H1 (cell line): ENCODE results near the gene PDRG1. TPM values are rescaled to one million over a fixed set of nuclear protein-coding genes. Genes with fewer than 3 reads are reported as not detected.

Experiments
- CTCF ChIA-PET: fragments of 300-600 bp; sonication (Branson Sonifier 250); formaldehyde crosslinking; loops from one replicate; lab custom pipeline; 2021; ENCODE audit not compliant: partially characterized antibody; lab: Charles Lee
- POLR2A ChIA-PET: fragments of 300-600 bp; sonication (Branson Sonifier 250); formaldehyde crosslinking; loops from one replicate; lab custom pipeline; 2021; ENCODE audit warnings: inconsistent platforms; ENCODE audit not compliant: partially characterized antibody; lab: Charles Lee
- DNase-seq, 2 experiments: peaks; one replicate each; pipeline versions ENCODE4 v3.0.0 to v3.0.0-alpha.2; 2010 to 2022; ENCODE audit warnings: low spot score in 2 of 2, low read depth in 1 of 2, mixed read lengths in 1 of 2
- FAIRE-seq: peaks from 2 replicates; lab custom pipeline; 2011; peaks lifted over from hg19 to GRCh38; lab: Jason Lieb, UNC
- H2AFZ ChIP-seq: 2 replicates; pipeline ENCODE4 v1.8.1; 2012; ENCODE audit warnings: low read length, inconsistent platforms
- H2AK5ac ChIP-seq: 2 replicates; pipeline ENCODE4 v1.6.1; 2013; ENCODE audit warnings: low read depth, low read length
- H2BK120ac ChIP-seq: replicated peaks from 2 replicates; pipeline ENCODE3; 2013; ENCODE audit warnings: low read depth, low read length, inconsistent platforms
- H2BK12ac ChIP-seq: 2 replicates; pipeline ENCODE4 v1.6.1; 2013; ENCODE audit warnings: low read depth, low read length
- H2BK15ac ChIP-seq: 2 replicates; pipeline ENCODE4 v1.6.1; 2013; ENCODE audit warnings: low read length
- H2BK20ac ChIP-seq: 2 replicates; pipeline ENCODE4 v1.6.1; 2013; ENCODE audit warnings: low read length
- H2BK5ac ChIP-seq: 2 replicates; pipeline ENCODE4 v1.6.1; 2013; ENCODE audit warnings: low read depth, low read length
- H3K14ac ChIP-seq: 2 replicates; pipeline ENCODE4 v1.6.1; 2013; ENCODE audit warnings: inconsistent platforms; ENCODE audit not compliant: insufficient read length
- H3K18ac ChIP-seq: 2 replicates; pipeline ENCODE4 v1.6.1; 2013; ENCODE audit warnings: low read length; ENCODE audit errors: extremely low read depth
- H3K23ac ChIP-seq: 2 replicates; pipeline ENCODE4 v1.6.1; 2013; ENCODE audit warnings: inconsistent platforms; ENCODE audit not compliant: insufficient read length
- H3K23me2 ChIP-seq: 2 replicates; pipeline ENCODE4 v1.6.1; 2013; ENCODE audit warnings: low read depth, low read length
- H3K27ac ChIP-seq: 2 replicates; pipeline ENCODE4 v1.6.1; 2011; ENCODE audit warnings: low read depth, low read length, inconsistent platforms
- H3K27me3 ChIP-seq, 4 experiments: replicated peaks in 1 of 4; 1 replicate in 1 of 4; 2 replicates in 3 of 4; pipeline versions ENCODE4 v1.6.1 to v1.8.1; 2011 to 2013; ENCODE audit warnings: low read length in 3 of 4, mild to moderate bottlenecking in 3 of 4, inconsistent platforms in 2 of 4, mixed read lengths in 2 of 4, moderate library complexity in 1 of 4; ENCODE audit not compliant: control insufficient read depth in 3 of 4, insufficient read depth in 3 of 4; ENCODE audit errors: extremely low read depth in 1 of 4
- H3K36me3 ChIP-seq, 4 experiments: 2 replicates each; pipeline versions ENCODE4 v1.6.1 to v1.8.1; 2011 to 2013; ENCODE audit warnings: mild to moderate bottlenecking in 4 of 4, low read length in 3 of 4, moderate library complexity in 2 of 4, control low read depth in 1 of 4, inconsistent platforms in 1 of 4; ENCODE audit not compliant: insufficient read depth in 4 of 4, control insufficient read depth in 2 of 4
- H3K4ac ChIP-seq: replicated peaks from 2 replicates; pipeline ENCODE3; 2013; ENCODE audit warnings: low read length, low read depth, mixed read lengths, inconsistent platforms; ENCODE audit not compliant: insufficient read length
- H3K4me1 ChIP-seq, 4 experiments: replicated peaks in 1 of 4; 1 replicate in 1 of 4; 2 replicates in 3 of 4; pipeline versions ENCODE4 v1.6.1 to v1.8.1; 2011 to 2013; ENCODE audit warnings: low read length in 3 of 4, inconsistent platforms in 2 of 4, mixed read lengths in 1 of 4; ENCODE audit not compliant: insufficient read depth in 4 of 4, control insufficient read depth in 3 of 4
- H3K4me2 ChIP-seq, 2 experiments: 2 replicates each; pipeline versions ENCODE4 v1.6.1 to v1.8.1; 2011 to 2013; ENCODE audit warnings: low read depth in 2 of 2, low read length in 2 of 2, control low read depth in 1 of 2, inconsistent platforms in 1 of 2, mild to moderate bottlenecking in 1 of 2; ENCODE audit not compliant: insufficient read depth in 1 of 2
- H3K4me3 ChIP-seq, 4 experiments: fragments of 200-600, 300-600 bp in 1 of 4; sonication (generic), shearing (Covaris generic), sonication (Bioruptor Twin) in 1 of 4; 2 replicates each; pipeline versions ENCODE4 v1.5.1 to v1.8.1; 2011 to 2016; ENCODE audit warnings: low read length in 4 of 4, low read depth in 3 of 4, control low read depth in 2 of 4, inconsistent platforms in 2 of 4, mild to moderate bottlenecking in 2 of 4, mixed read lengths in 1 of 4, moderate library complexity in 1 of 4; ENCODE audit not compliant: insufficient read depth in 2 of 4; ENCODE audit errors: extremely low read depth in 1 of 4
- H3K56ac ChIP-seq: replicated peaks from 2 replicates; pipeline ENCODE3; 2013; ENCODE audit warnings: low read depth, mild to moderate bottlenecking, mixed read lengths, low read length, inconsistent platforms; ENCODE audit not compliant: insufficient read length
- H3K79me1 ChIP-seq: 2 replicates; pipeline ENCODE4 v1.6.1; 2013; ENCODE audit warnings: low read depth, low read length, control low read depth
- H3K79me2 ChIP-seq, 2 experiments: 2 replicates each; pipeline versions ENCODE4 v1.6.1 to v1.8.1; 2012 to 2013; ENCODE audit warnings: low read length in 2 of 2, mild to moderate bottlenecking in 2 of 2, inconsistent platforms in 1 of 2; ENCODE audit not compliant: insufficient read depth in 2 of 2, control insufficient read depth in 1 of 2
- H3K9ac ChIP-seq, 4 experiments: replicated peaks in 1 of 4; 1 replicate in 1 of 4; 2 replicates in 3 of 4; pipeline versions ENCODE4 v1.6.1 to v1.8.1; 2011 to 2013; ENCODE audit warnings: low read depth in 3 of 4, low read length in 3 of 4, control low read depth in 2 of 4, mild to moderate bottlenecking in 2 of 4, moderate library complexity in 2 of 4, inconsistent platforms in 1 of 4; ENCODE audit errors: extremely low read depth in 1 of 4
- H3K9me3 ChIP-seq, 2 experiments: 2 replicates each; pipeline versions ENCODE4 v1.6.1 to v1.8.1; 2012 to 2013; ENCODE audit warnings: mild to moderate bottlenecking in 2 of 2, moderate library complexity in 2 of 2, control low read depth in 1 of 2, inconsistent platforms in 1 of 2, low read depth in 1 of 2, low read length in 1 of 2, mixed read lengths in 1 of 2; ENCODE audit not compliant: insufficient read depth in 2 of 2
- H4K20me1 ChIP-seq, 2 experiments: replicated peaks in 1 of 2; 2 replicates each; pipeline versions ENCODE3 to v1.8.1; 2011 to 2013; ENCODE audit warnings: inconsistent platforms in 2 of 2, low read length in 2 of 2, mild to moderate bottlenecking in 1 of 2; ENCODE audit not compliant: insufficient read depth in 2 of 2, control insufficient read depth in 1 of 2
- H4K5ac ChIP-seq: 2 replicates; pipeline ENCODE4 v1.6.1; 2013; ENCODE audit warnings: low read length, low read depth, mixed read lengths, inconsistent platforms; ENCODE audit not compliant: insufficient read length
- H4K8ac ChIP-seq: 2 replicates; pipeline ENCODE4 v1.8.0; 2013; ENCODE audit warnings: mild to moderate bottlenecking, moderate library complexity, low read length, inconsistent platforms; ENCODE audit not compliant: insufficient read depth; ENCODE audit errors: extremely low read depth
- H4K91ac ChIP-seq: replicated peaks from 2 replicates; pipeline ENCODE3; 2013; ENCODE audit warnings: low read length, mixed read lengths, inconsistent platforms; ENCODE audit not compliant: insufficient read length
- FOSL1 ChIP-seq: IDR thresholded peaks from 2 replicates; pipeline ENCODE4 v1.6.1; 2011; ENCODE audit warnings: mild to moderate bottlenecking, low read depth, low read length, moderate library complexity; ENCODE audit not compliant: insufficient read depth
- HDAC6 ChIP-seq: IDR thresholded peaks from one replicate; pipeline ENCODE4 v1.7.1; 2012; ENCODE audit warnings: low read depth, mild to moderate bottlenecking, inconsistent platforms, low read length, moderate library complexity
- MAX ChIP-seq: IDR thresholded peaks from 2 replicates; pipeline ENCODE4 v1.6.1; 2012; ENCODE audit warnings: inconsistent platforms
- RFX5 ChIP-seq: IDR thresholded peaks from 2 replicates; pipeline ENCODE4 v1.6.1; 2011; ENCODE audit warnings: low read depth, low read length, improper control_type of control experiment, borderline replicate concordance
- RXRA ChIP-seq: IDR thresholded peaks from 2 replicates; pipeline ENCODE4 v1.6.1; 2011; ENCODE audit warnings: low read depth, mild to moderate bottlenecking, low read length, moderate library complexity; ENCODE audit not compliant: insufficient read depth
- SP4 ChIP-seq: IDR thresholded peaks from 2 replicates; pipeline ENCODE4 v1.6.1; 2012; ENCODE audit warnings: low read length, inconsistent platforms
- ZNF274 ChIP-seq: IDR thresholded peaks from 2 replicates; pipeline ENCODE4 v1.7.0; 2012; ENCODE audit warnings: low read length, borderline replicate concordance; ENCODE audit errors: extremely low read depth
- WGBS, 2 experiments: shearing (Covaris generic) in 1 of 2; methylation state at CpG; one replicate each; pipeline versions ENCODE4 v1.1.6 to v1.1.7; 2013 to 2015; ENCODE audit warnings: low lambda C conversion rate in 2 of 2, mixed read lengths in 2 of 2, inconsistent platforms in 1 of 2, low coverage in 1 of 2, missing lambda C conversion rate in 1 of 2; ENCODE audit not compliant: insufficient replicate concordance in 2 of 2, insufficient coverage in 1 of 2, insufficient read length in 1 of 2; ENCODE audit errors: extremely low coverage in 1 of 2, missing lambda C conversion rate in 1 of 2; 5-methylcytosine and 5-hydroxymethylcytosine counted together
- polyA plus RNA-seq, 7 experiments: library from polyadenylated mRNA; depleted of rRNA in 3 of 7; stranded (reverse) in 5 of 7; unstranded in 2 of 7; fragments of >200 nt in 5 of 7; fragments of 200-250 nt in 2 of 7; gene quantifications; 1 replicate in 5 of 7; 2 replicates in 1 of 7; 4 replicates in 1 of 7; pipeline versions ENCODE4 v1.2.1 to v1.2.3, GENCODE V29; 2011 to 2013; ENCODE audit warnings: missing spikeins in 2 of 7, mixed read lengths in 2 of 7
- total RNA-seq: library from RNA; stranded (reverse); fragmentation: NEBNext Ultra II Directional; extraction: Animal tissue kit (Norgen Biotek cat#: 25700); gene quantifications from 2 replicates; pipeline ENCODE4 v1.2.1, GENCODE V29; 2021

PDRG1 gene
- total and polyA plus RNA-seq, 2 of the 8 experiments (the other 6 are each of a cell fraction or from before 2014, with no cell fraction given) = 14.2 to 20.8 TPM

GRCh38 chr20:31923388-31924331 lies 28.2 kb downstream of the PDRG1 start:
- Histone ChIP-seq H2BK15ac (peak overlapping the region; percentile 72; the same call in 1 of the 2 replicates), H2BK12ac (0 out of 2 replicates have a peak overlapping the region, but pooled peaks have one; percentile 39), H3K4ac (no peak overlapping the region), H3K27me3 (no peaks in the 10 kb centered on the region), H3K9me3 (no peaks in the 10 kb centered on the region), H4K91ac (no peak overlapping the region), H3K4me1 (peaks cover 0 to 22% (median 16%) of the 10 kb centered on the region in 4 experiments; a peak in 6 of 7 replicates), H3K9ac (no peak overlapping the region), H3K4me3 (no peak overlapping the region), H3K14ac (no peak overlapping the region), H2BK20ac (0 out of 2 replicates have a peak overlapping the region, but pooled peaks have one; percentile 72), H2BK5ac (0 out of 2 replicates have a peak overlapping the region, but pooled peaks have one; percentile 60), H4K20me1 (no peaks in the 10 kb centered on the region)
- FAIRE-seq = no peak
- ChIA-PET CTCF (interaction anchor here (0.7 to 2.1 kb wide), 6 partner anchors 9 to 107 kb away, joined by 3 to 10 read pairs (median 4); no protein-coding TSS in a partner anchor), POLR2A (interaction anchor here (0.6 kb wide), 1 partner anchor 447 kb away, joined by 5 read pairs; no protein-coding TSS in a partner anchor)
- TF ChIP-seq MAX (no peak), ZNF274 (no peak), FOSL1 (no peak), HDAC6 (no peak), RFX5 (no peak), RXRA (no peak), SP4 (no peak)
- TF ChIP-seq, all 59 proteins: peak for 0
- H3K36me3 ChIP-seq = no peaks in the 10 kb centered on the region
- no peak overlapping the region for H4K5ac ChIP-seq
- no peaks in the 10 kb centered on the region for H3K79me1 ChIP-seq
- H2AFZ ChIP-seq = no peak overlapping the region
- H3K4me2 ChIP-seq = no peak overlapping the region
- DNase-seq = no peak
- H3K18ac ChIP-seq = no peak overlapping the region
- H4K8ac ChIP-seq = no peak overlapping the region
- H3K23ac ChIP-seq = no peak overlapping the region
- no peaks in the 10 kb centered on the region for H3K79me2 ChIP-seq
- H3K23me2 ChIP-seq = no peaks in the 10 kb centered on the region
- H3K56ac ChIP-seq = no peak overlapping the region
- 0 out of 2 replicates have a peak overlapping the region, but pooled peaks have one; percentile 26 for H2AK5ac ChIP-seq
- no peak overlapping the region for H2BK120ac ChIP-seq
- 82% methylated on average over 13 of the region's 13 CpGs; no CpG with 5 or more reads in 1 of the 2 experiments for WGBS, 2 experiments
- no peak overlapping the region for H3K27ac ChIP-seq
